GM12878 (cell line): ENCODE results near the gene SCAANT1. TPM values are rescaled to one million over a fixed set of nuclear protein-coding genes. Genes with fewer than 3 reads are reported as not detected.

Experiments
- CHD1 ChIP-seq: IDR thresholded peaks from 2 replicates; pipeline ENCODE4 v1.6.1; 2012; ENCODE audit warnings: low read depth, low read length, improper control_type of control experiment
- HDGF ChIP-seq: fragments of 450-650 bp; IDR thresholded peaks from 2 replicates; pipeline ENCODE4 v1.6.1; 2016; ENCODE audit warnings: antibody characterized with exemption
- SMAD1 ChIP-seq: fragments of 450-650 bp; IDR thresholded peaks from 2 replicates; pipeline ENCODE4 v1.6.1; 2018; ENCODE audit warnings: mild to moderate bottlenecking, low read depth; ENCODE audit not compliant: partially characterized antibody
- polyA plus RNA-seq, 11 experiments: library from polyadenylated mRNA; depleted of rRNA in 4 of 11; unstranded in 6 of 11; stranded (reverse) in 5 of 11; fragments of >200 nt; fragmentation: Nextera tagmentation in 4 of 11; fragmentation: Illumina TruSeq in 1 of 11; extraction: Ambion mirVana in 4 of 11; extraction: Trizol in 1 of 11; gene quantifications; 1 replicate in 1 of 11; 2 replicates in 10 of 11; pipeline versions ENCODE4 v1.2.1 to v1.2.3, GENCODE V29; 2011 to 2016; ENCODE audit warnings: inconsistent platforms in 2 of 11, missing spikeins in 2 of 11, low read depth in 1 of 11
- total RNA-seq, 4 experiments: library from RNA; depleted of rRNA in 3 of 4; stranded (reverse); fragments of >200 nt in 3 of 4; fragmentation: Illumina TruSeq in 1 of 4; extraction: Trizol in 1 of 4; gene quantifications; 2 replicates each; pipeline versions ENCODE4 v1.2.1 to v1.2.3, GENCODE V29; 2013 to 2021
- TF ChIP-seq, protein P1 (sequence below): IDR thresholded peaks from 2 replicates; pipeline ENCODE4 v1.6.1; 2012; ENCODE audit warnings: mild to moderate bottlenecking, low read depth, low read length
- TF ChIP-seq, protein P2 (sequence below): fragments of 150-350 bp; IDR thresholded peaks from 2 replicates; pipeline ENCODE4 v1.6.1; 2016; ENCODE audit warnings: low read depth, low read length

Gene SCAANT1
- total and polyA plus RNA-seq, 10 of the 15 experiments (the other 5 are each of a cell fraction or from before 2014, with no cell fraction given): 0.60 to 1.7 (median 0.95) TPM; not detected in 6

DNA sequence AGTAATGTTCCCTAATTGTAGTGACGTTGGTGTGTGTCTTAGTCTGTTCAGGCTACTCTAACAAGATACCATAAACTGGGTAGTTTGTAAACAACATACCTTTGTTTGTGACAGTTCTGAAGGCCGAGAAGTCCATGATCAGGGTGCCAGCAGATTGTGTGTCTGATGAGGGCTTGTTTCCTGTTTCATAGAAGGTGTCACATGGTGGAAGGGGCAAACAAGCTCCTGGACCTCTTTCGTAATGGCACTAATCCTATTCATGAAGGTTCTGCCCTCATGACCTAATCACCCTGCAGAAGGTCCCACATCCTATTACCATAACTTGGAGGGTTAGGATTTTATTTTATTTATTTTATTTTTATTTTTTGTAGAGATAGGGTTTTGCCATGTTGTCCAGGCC, 37.4 kb downstream of the SCAANT1 start (continued):
- TF ChIP-seq CHD1: no peak
- TF ChIP-seq, protein P1, sequence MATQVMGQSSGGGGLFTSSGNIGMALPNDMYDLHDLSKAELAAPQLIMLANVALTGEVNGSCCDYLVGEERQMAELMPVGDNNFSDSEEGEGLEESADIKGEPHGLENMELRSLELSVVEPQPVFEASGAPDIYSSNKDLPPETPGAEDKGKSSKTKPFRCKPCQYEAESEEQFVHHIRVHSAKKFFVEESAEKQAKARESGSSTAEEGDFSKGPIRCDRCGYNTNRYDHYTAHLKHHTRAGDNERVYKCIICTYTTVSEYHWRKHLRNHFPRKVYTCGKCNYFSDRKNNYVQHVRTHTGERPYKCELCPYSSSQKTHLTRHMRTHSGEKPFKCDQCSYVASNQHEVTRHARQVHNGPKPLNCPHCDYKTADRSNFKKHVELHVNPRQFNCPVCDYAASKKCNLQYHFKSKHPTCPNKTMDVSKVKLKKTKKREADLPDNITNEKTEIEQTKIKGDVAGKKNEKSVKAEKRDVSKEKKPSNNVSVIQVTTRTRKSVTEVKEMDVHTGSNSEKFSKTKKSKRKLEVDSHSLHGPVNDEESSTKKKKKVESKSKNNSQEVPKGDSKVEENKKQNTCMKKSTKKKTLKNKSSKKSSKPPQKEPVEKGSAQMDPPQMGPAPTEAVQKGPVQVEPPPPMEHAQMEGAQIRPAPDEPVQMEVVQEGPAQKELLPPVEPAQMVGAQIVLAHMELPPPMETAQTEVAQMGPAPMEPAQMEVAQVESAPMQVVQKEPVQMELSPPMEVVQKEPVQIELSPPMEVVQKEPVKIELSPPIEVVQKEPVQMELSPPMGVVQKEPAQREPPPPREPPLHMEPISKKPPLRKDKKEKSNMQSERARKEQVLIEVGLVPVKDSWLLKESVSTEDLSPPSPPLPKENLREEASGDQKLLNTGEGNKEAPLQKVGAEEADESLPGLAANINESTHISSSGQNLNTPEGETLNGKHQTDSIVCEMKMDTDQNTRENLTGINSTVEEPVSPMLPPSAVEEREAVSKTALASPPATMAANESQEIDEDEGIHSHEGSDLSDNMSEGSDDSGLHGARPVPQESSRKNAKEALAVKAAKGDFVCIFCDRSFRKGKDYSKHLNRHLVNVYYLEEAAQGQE: no peak
- no peak for TF ChIP-seq SMAD1
- TF ChIP-seq HDGF: no peak
- TF ChIP-seq, protein P2, sequence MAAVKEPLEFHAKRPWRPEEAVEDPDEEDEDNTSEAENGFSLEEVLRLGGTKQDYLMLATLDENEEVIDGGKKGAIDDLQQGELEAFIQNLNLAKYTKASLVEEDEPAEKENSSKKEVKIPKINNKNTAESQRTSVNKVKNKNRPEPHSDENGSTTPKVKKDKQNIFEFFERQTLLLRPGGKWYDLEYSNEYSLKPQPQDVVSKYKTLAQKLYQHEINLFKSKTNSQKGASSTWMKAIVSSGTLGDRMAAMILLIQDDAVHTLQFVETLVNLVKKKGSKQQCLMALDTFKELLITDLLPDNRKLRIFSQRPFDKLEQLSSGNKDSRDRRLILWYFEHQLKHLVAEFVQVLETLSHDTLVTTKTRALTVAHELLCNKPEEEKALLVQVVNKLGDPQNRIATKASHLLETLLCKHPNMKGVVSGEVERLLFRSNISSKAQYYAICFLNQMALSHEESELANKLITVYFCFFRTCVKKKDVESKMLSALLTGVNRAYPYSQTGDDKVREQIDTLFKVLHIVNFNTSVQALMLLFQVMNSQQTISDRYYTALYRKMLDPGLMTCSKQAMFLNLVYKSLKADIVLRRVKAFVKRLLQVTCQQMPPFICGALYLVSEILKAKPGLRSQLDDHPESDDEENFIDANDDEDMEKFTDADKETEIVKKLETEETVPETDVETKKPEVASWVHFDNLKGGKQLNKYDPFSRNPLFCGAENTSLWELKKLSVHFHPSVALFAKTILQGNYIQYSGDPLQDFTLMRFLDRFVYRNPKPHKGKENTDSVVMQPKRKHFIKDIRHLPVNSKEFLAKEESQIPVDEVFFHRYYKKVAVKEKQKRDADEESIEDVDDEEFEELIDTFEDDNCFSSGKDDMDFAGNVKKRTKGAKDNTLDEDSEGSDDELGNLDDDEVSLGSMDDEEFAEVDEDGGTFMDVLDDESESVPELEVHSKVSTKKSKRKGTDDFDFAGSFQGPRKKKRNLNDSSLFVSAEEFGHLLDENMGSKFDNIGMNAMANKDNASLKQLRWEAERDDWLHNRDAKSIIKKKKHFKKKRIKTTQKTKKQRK: no peak
